ENCODE data around the gene INO80.

- TF ChIP-seq CTCF (IDR thresholded peaks at IDR 0.05) (no peak), POLR2A (IDR thresholded peaks at IDR 0.05) (no peak)
Observed at GRCh38 chr15:41048397-41048796, 67.7 kb downstream of the INO80 start.

All from prostate gland (tissue), 2 donors.